Naive B cell (primary cell): ENCODE results near the gene RPS18. TPM values are rescaled to one million over a fixed set of nuclear protein-coding genes. Genes with fewer than 3 reads are reported as not detected.
"Not testable (repeated sequence)": the region's sequence is repeated elsewhere in the genome, so short reads cannot be mapped to it uniquely, and the experiment has no call there.

Experiments
- ATAC-seq, 2 donors: fragments of 150-1000 bp; cut with Tn5 transposase; 2 replicates each; pipeline ENCODE4 v1.10.0; 2021; ENCODE audit warnings: low read depth in 2 of 2, mild to moderate bottlenecking in 2 of 2, moderate library complexity in 2 of 2
- DNase-seq: peaks from one replicate; pipeline ENCODE4 v3.0.0; 2022
- H3K27ac Mint-ChIP-seq, 6 donors: one replicate each; pipeline ENCODE4 v1.8.0; 2020 to 2022; ENCODE audit warnings: mild to moderate bottlenecking in 6 of 6, mixed read lengths in 6 of 6, moderate library complexity in 5 of 6, inconsistent platforms in 2 of 6
- H3K27me3 Mint-ChIP-seq, 3 donors: one replicate each; pipeline ENCODE4 v1.8.0; 2021 to 2022; ENCODE audit warnings: mixed read lengths in 3 of 3, mild to moderate bottlenecking in 1 of 3
- H3K36me3 Mint-ChIP-seq, 2 donors: one replicate each; pipeline ENCODE4 v1.8.0; 2020 to 2022; ENCODE audit warnings: mixed read lengths in 2 of 2, inconsistent platforms in 1 of 2, mild to moderate bottlenecking in 1 of 2
- H3K4me1 Mint-ChIP-seq, 3 donors: one replicate each; pipeline ENCODE4 v1.8.0; 2020 to 2022; ENCODE audit warnings: mixed read lengths in 3 of 3, inconsistent platforms in 1 of 3, mild to moderate bottlenecking in 1 of 3, moderate library complexity in 1 of 3
- H3K4me3 Mint-ChIP-seq, 8 donors: one replicate each; pipeline ENCODE4 v1.8.0; 2020 to 2022; ENCODE audit warnings: mild to moderate bottlenecking in 8 of 8, mixed read lengths in 8 of 8, moderate library complexity in 8 of 8, inconsistent platforms in 2 of 8
- H3K9me3 Mint-ChIP-seq, 7 donors: one replicate each; pipeline ENCODE4 v1.8.0; 2020 to 2022; ENCODE audit warnings: mixed read lengths in 7 of 7, mild to moderate bottlenecking in 5 of 7, inconsistent platforms in 2 of 7, moderate library complexity in 1 of 7
- polyA plus RNA-seq, 6 donors: library from polyadenylated mRNA; unstranded; fragments of 300-500 nt; fragmentation: Illumina TruSeq; gene quantifications; one replicate each; pipeline ENCODE4 v1.2.3, GENCODE V29; 2021; ENCODE audit warnings: low read depth in 6 of 6

Gene RPS18
- polyA plus RNA-seq: over 10,000 TPM in 1 of 6 donors, 1,000 to 10,000 TPM in 5; 6,561 to 10,092 (median 8,290) TPM

GRCh38 chr6:33271468-33272274 is at the start of gene RPS18, which contains the start of gene VPS52:
TSS of gene RPS18 (plus strand) at chr6:33272075. CDS start at chr6:33272120, 45 bp downstream.
TSS of gene VPS52 (minus strand) at chr6:33271876. CDS start at chr6:33271675, 201 bp downstream.
- ATAC-seq: peak; percentile 89 to 90
- Mint-ChIP-seq H3K9me3 (no peaks in the 10 kb centered on the region), H3K36me3 (peaks cover 16 to 32% of the 10 kb centered on the region in 2 donors), H3K27me3 (no peaks in the 10 kb centered on the region), H3K4me3 (peak within 1 kb of the TSS; percentile 89 to 99 (median 98)), H3K4me1 (peaks cover 51 to 70% (median 66%) of the 10 kb centered on the region in 3 donors), H3K27ac (peak within 1 kb of the TSS; percentile 96 to 99 (median 99))
- DNase-seq: peak; percentile 91

DNA sequence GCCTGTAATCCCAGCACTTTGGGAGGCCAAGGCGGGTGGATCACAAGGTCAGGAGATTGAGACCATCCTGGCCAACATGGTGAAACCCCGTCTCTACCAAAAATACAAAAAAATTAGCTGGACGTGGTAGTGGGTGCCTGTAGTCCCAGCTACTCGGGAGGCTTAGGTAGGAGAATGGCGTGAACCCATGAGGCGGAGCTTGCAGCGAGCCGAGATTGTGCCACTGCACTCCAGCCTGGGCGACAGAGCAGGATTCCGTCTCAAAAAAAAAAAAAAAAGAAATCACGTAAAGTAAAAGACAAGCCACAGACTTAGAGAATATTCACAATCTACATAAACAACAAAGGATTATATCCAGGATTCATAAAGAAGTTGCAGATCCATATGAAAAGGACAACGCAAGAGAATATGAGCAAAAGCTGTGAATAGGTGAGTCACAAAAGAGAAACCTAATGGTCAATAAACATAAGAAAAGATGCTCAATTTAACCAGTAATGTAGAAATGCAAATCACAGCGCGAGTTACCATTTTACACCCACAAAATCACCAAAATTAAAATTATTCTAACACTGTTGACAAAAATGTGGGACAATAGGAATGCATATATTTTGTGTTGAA is 45.3 kb upstream of the RPS18 start:
- H3K4me3 Mint-ChIP-seq, DNase-seq: not testable (repeated sequence)
- H3K27me3 Mint-ChIP-seq: peaks cover 33 to 53% (median 34%) of the 10 kb centered on the region in 3 donors

DNA sequence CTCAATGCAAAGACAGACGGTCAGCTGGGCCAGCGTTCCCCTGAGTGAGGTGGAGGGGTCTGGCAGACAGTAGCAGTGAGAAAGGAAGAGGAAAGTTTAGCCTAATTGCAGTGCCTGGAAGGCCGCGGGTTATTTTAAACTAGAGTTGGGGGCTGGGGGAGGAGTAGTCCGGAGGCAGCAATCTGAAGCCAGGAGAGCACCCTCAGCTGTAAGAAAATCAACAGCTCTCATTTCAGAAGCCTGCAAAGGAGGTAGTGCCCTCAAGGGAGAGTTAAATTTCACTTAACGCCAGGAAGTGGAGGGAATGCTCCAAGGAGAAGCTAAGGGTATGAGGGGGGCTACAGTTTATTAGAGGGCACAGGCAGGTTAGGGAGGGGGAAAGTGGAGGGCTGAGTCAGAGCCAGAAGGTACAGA is 36.6 kb upstream of the RPS18 start:
- Mint-ChIP-seq H3K9me3 (no peaks in the 10 kb centered on the region), H3K27ac (no peak overlapping the region)

More for the DNA sequence above, 45.3 kb upstream of the RPS18 start:
- not testable (repeated sequence) for H3K9me3 Mint-ChIP-seq, H3K4me1 Mint-ChIP-seq, H3K36me3 Mint-ChIP-seq, ATAC-seq
- H3K27ac Mint-ChIP-seq: peak overlapping the region in 1 of 6 donors; percentile 11

GRCh38 chr6:33236328-33236727 is 35.5 kb upstream of the RPS18 start:
- Mint-ChIP-seq H3K27me3 (peaks cover 34 to 66% (median 53%) of the 10 kb centered on the region in 3 donors), H3K4me3 (no peak overlapping the region), H3K27ac (peak overlapping the region in 1 of 6 donors; percentile 57), H3K9me3 (no peaks in the 10 kb centered on the region), H3K36me3 (no peaks in the 10 kb centered on the region), H3K4me1 (peaks cover 0 to 4% (median 0%) of the 10 kb centered on the region in 3 donors)
- DNase-seq: no peak
- no peak for ATAC-seq

More for the DNA sequence above, 36.6 kb upstream of the RPS18 start:
- Mint-ChIP-seq H3K27me3 (peaks cover 31 to 68% (median 50%) of the 10 kb centered on the region in 3 donors), H3K4me1 (no peaks in the 10 kb centered on the region), H3K4me3 (no peak overlapping the region), H3K36me3 (no peaks in the 10 kb centered on the region)
- ATAC-seq (no peak), DNase-seq (no peak)

GRCh38 chr6:33236852-33237251 is 35.0 kb upstream of the RPS18 start:
- H3K36me3 Mint-ChIP-seq: no peaks in the 10 kb centered on the region
- peak overlapping the region in 1 of 8 donors; percentile 15 for H3K4me3 Mint-ChIP-seq
- no peaks in the 10 kb centered on the region for H3K9me3 Mint-ChIP-seq
- peaks cover 37 to 65% (median 48%) of the 10 kb centered on the region in 3 donors for H3K27me3 Mint-ChIP-seq
- no peak for ATAC-seq
- no peak for DNase-seq
- peaks cover 0 to 4% (median 0%) of the 10 kb centered on the region in 3 donors for H3K4me1 Mint-ChIP-seq
- no peak overlapping the region for H3K27ac Mint-ChIP-seq

GRCh38 chr6:33237741-33238140 is 34.1 kb upstream of the RPS18 start:
- Mint-ChIP-seq H3K9me3 (no peaks in the 10 kb centered on the region), H3K27me3 (peaks cover 40 to 71% (median 48%) of the 10 kb centered on the region in 3 donors), H3K4me1 (peaks cover 0 to 4% (median 0%) of the 10 kb centered on the region in 3 donors), H3K36me3 (no peaks in the 10 kb centered on the region), H3K4me3 (no peak overlapping the region), H3K27ac (no peak overlapping the region)
- ATAC-seq (no peak), DNase-seq (no peak)

DNA sequence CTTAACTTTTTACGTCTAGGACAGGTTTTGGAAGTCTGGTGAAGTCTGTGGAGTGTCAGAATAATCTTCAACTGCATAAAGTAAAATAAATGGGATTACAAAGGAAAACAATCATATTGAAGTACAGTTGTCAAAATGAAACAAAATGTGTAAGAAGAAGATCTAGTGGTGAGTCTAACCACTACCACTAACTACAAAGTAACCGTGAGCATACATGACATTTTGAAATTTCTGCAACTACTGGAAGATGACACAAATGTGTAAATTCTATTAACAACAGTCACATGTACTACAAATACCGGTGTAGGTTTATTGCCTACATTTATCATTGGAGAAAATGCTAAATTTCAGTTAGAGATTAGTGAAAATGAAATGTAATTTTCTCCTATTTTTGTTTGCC is 29.9 kb upstream of the RPS18 start:
- no peaks in the 10 kb centered on the region for H3K9me3 Mint-ChIP-seq
- H3K36me3 Mint-ChIP-seq: no peaks in the 10 kb centered on the region
- no peak overlapping the region for H3K27ac Mint-ChIP-seq
- no peak overlapping the region for H3K4me3 Mint-ChIP-seq
- ATAC-seq: no peak
- DNase-seq: no peak
- peaks cover 24 to 45% (median 26%) of the 10 kb centered on the region in 3 donors for H3K27me3 Mint-ChIP-seq
- peaks cover 0 to 4% (median 0%) of the 10 kb centered on the region in 3 donors for H3K4me1 Mint-ChIP-seq

DNA sequence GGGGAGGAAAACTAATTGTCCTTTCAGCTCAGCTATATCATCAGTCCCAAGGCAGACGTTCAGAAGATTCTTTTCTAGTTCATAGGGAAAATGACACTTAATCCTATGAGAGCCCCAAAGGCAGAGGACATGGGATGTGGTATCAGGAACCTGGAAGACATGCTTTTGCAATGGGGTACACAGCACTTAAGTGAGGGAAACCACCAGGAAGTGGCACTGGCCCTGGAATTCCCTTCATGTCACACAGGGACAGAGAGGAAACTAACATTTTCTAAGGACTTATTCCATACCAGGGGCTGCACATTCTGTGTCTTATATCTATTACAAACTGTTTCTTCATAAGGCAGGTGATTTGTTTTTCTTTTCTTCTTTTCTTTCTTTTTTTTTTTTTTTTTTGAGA is 28.4 kb upstream of the RPS18 start:
- peak overlapping the region in 2 of 6 donors; percentile 30 to 67 for H3K27ac Mint-ChIP-seq
- no peak for ATAC-seq
- no peak overlapping the region for H3K4me3 Mint-ChIP-seq
- no peaks in the 10 kb centered on the region for H3K9me3 Mint-ChIP-seq
- no peaks in the 10 kb centered on the region for H3K36me3 Mint-ChIP-seq
- peaks cover 21 to 31% (median 26%) of the 10 kb centered on the region in 3 donors for H3K27me3 Mint-ChIP-seq
- no peak for DNase-seq
- H3K4me1 Mint-ChIP-seq: peaks cover 6 to 8% (median 7%) of the 10 kb centered on the region in 3 donors

- H3K4me3 Mint-ChIP-seq: peak overlapping the region; percentile 89 to 95 (median 92)
Observed at GRCh38 chr6:33247977-33248642, 23.8 kb upstream of the RPS18 start.

GRCh38 chr6:33248643-33248931 is 23.3 kb upstream of the RPS18 start:
- Mint-ChIP-seq H3K9me3 (no peaks in the 10 kb centered on the region), H3K4me3 (peak overlapping the region; percentile 89 to 95 (median 92)), H3K27ac (peak overlapping the region; percentile 91 to 99 (median 97)), H3K27me3 (peaks cover 0 to 4% (median 0%) of the 10 kb centered on the region in 3 donors), H3K4me1 (peaks cover 20 to 40% (median 38%) of the 10 kb centered on the region in 3 donors), H3K36me3 (peaks cover 5 to 7% of the 10 kb centered on the region in 2 donors)
- ATAC-seq (peak; percentile 21 to 22), DNase-seq (no peak)

More at GRCh38 chr6:33247977-33248642, 23.8 kb upstream of the RPS18 start:
- peaks cover 20 to 40% (median 38%) of the 10 kb centered on the region in 3 donors for H3K4me1 Mint-ChIP-seq
- peaks cover 0 to 4% (median 4%) of the 10 kb centered on the region in 3 donors for H3K27me3 Mint-ChIP-seq
- peaks cover 5 to 7% of the 10 kb centered on the region in 2 donors for H3K36me3 Mint-ChIP-seq
- no peaks in the 10 kb centered on the region for H3K9me3 Mint-ChIP-seq
- H3K27ac Mint-ChIP-seq: peak overlapping the region; percentile 91 to 99 (median 97)
- ATAC-seq (peak; percentile 41 to 44), DNase-seq (peak; percentile 87)

DNA sequence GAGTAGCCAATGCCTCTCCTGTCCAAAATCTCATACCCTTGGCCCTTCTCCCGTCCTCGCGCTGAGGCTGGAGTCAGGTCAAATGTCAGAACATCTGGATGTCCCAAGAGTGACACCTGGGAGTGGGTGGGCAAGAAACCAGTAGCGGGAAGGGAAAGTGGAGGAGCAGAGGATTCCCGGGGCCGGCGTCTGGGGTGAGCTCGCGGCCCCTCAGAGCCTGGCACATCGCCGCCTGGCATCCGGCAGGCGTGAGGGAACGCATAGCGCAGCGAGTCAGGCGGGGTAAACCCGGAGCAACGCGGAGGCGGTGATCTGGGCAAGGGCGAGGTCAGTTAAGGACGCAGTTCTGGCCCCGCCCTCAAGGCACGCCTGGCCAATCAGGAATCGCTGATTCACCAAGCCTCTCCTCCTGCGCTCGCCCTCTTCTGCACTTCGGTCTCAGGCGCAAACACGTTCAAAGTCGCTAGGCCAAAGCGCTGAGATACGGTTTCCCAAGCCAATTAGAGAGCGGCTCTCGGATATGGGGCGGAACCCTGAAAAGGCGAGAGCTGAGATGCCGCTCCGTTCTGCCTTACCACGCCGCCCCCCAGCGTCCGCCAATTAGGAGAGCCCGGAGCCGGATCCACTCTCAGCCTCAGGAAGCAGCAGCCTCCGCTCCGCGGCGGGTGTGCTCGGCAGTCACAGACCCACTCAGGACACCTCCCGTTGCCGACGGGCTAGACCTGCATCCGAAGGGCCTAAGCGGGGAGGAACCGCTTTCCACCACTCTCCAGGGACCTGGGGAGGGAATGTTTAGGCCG is 22.7 kb upstream of the RPS18 start:
- Mint-ChIP-seq H3K4me1 (peaks cover 20 to 40% (median 38%) of the 10 kb centered on the region in 3 donors), H3K36me3 (peaks cover 5 to 7% of the 10 kb centered on the region in 2 donors), H3K9me3 (no peaks in the 10 kb centered on the region), H3K4me3 (peak overlapping the region; percentile 89 to 95 (median 92)), H3K27ac (peak overlapping the region; percentile 91 to 99 (median 97)), H3K27me3 (peaks cover 0 to 4% (median 0%) of the 10 kb centered on the region in 3 donors)
- ATAC-seq (peak; percentile 86), DNase-seq (peak; percentile 95)
